Type B pancreatic cell (in vitro differentiated cells): ENCODE results near the gene CENPS. TPM values are rescaled to one million over a fixed set of nuclear protein-coding genes. Genes with fewer than 3 reads are reported as not detected.

Experiments
- DNase-seq: peaks from one replicate; pipeline ENCODE4 v3.0.0; 2021; ENCODE audit warnings: mixed read lengths; ENCODE audit not compliant: unreplicated experiment; ENCODE audit errors: extremely low spot score
- H3K27ac Mint-ChIP-seq: 2 replicates; pipeline ENCODE4 v1.8.0; 2021; ENCODE audit warnings: mild to moderate bottlenecking, mixed read lengths
- H3K27me3 Mint-ChIP-seq: 2 replicates; pipeline ENCODE4 v1.8.0; 2021; ENCODE audit warnings: mixed read lengths
- H3K36me3 Mint-ChIP-seq: 2 replicates; pipeline ENCODE4 v1.8.0; 2021; ENCODE audit warnings: mixed read lengths
- H3K4me1 Mint-ChIP-seq: one replicate; pipeline ENCODE4 v1.8.0; 2021; ENCODE audit warnings: mixed read lengths; ENCODE audit not compliant: unreplicated experiment
- H3K4me3 Mint-ChIP-seq: 2 replicates; pipeline ENCODE4 v1.8.0; 2021; ENCODE audit warnings: mild to moderate bottlenecking, mixed read lengths
- H3K9me3 Mint-ChIP-seq: 2 replicates; pipeline ENCODE4 v1.8.0; 2021; ENCODE audit warnings: mixed read lengths
- total RNA-seq: library from RNA; stranded (reverse); gene quantifications from 2 replicates; pipeline ENCODE4 v1.2.1, GENCODE V29; 2021; ENCODE audit warnings: low replicate concordance
- TF ChIP-seq, protein P1 (sequence below): fragments of 200-600 bp; sonication (generic); conservative IDR thresholded peaks from 2 replicates; pipeline ENCODE4 v1.5.0; 2021; ENCODE audit warnings: antibody characterized with exemption, mild to moderate bottlenecking

CENPS gene
- total RNA-seq, 1 donor from 2014 or later = 24.7 TPM

GRCh38 chr1:10489291-10490055, 59.2 kb downstream of the CENPS start:
- H3K9me3 Mint-ChIP-seq = no peaks in the 10 kb centered on the region
- TF ChIP-seq, protein P1, sequence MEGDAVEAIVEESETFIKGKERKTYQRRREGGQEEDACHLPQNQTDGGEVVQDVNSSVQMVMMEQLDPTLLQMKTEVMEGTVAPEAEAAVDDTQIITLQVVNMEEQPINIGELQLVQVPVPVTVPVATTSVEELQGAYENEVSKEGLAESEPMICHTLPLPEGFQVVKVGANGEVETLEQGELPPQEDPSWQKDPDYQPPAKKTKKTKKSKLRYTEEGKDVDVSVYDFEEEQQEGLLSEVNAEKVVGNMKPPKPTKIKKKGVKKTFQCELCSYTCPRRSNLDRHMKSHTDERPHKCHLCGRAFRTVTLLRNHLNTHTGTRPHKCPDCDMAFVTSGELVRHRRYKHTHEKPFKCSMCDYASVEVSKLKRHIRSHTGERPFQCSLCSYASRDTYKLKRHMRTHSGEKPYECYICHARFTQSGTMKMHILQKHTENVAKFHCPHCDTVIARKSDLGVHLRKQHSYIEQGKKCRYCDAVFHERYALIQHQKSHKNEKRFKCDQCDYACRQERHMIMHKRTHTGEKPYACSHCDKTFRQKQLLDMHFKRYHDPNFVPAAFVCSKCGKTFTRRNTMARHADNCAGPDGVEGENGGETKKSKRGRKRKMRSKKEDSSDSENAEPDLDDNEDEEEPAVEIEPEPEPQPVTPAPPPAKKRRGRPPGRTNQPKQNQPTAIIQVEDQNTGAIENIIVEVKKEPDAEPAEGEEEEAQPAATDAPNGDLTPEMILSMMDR = no peak
- peak overlapping the region; percentile 8 for H3K27ac Mint-ChIP-seq
- no peak for DNase-seq
- peaks cover 7% of the 10 kb centered on the region for H3K36me3 Mint-ChIP-seq
- peak overlapping the region; percentile 23 for H3K4me3 Mint-ChIP-seq
- H3K27me3 Mint-ChIP-seq = no peaks in the 10 kb centered on the region
- H3K4me1 Mint-ChIP-seq = peaks cover 23% of the 10 kb centered on the region

GRCh38 chr1:10490286-10490970, 60.2 kb downstream of the CENPS start:
- Mint-ChIP-seq H3K9me3 (no peaks in the 10 kb centered on the region), H3K4me3 (no peak overlapping the region), H3K4me1 (peaks cover 33% of the 10 kb centered on the region), H3K27me3 (no peaks in the 10 kb centered on the region), H3K27ac (peak overlapping the region; percentile 8), H3K36me3 (peaks cover 3% of the 10 kb centered on the region)
- no peak for DNase-seq
- TF ChIP-seq, protein P1 = no peak

Other genes with a start within 250 kb of the CENPS start
- gene KIF1B, start 219.9 kb upstream of the CENPS start, total RNA-seq = 50.3 and 64.3 TPM in 2 replicates
- gene PGD, start 31.4 kb upstream of the CENPS start, total RNA-seq = 294 and 366 TPM in 2 replicates
- not detected in 2 replicates for gene CORT, start 19.6 kb downstream of the CENPS start, total RNA-seq
- 41.6 and 52.8 TPM in 2 replicates for gene DFFA, start 42.1 kb downstream of the CENPS start, total RNA-seq
- gene PEX14, start 44.5 kb downstream of the CENPS start, total RNA-seq = 22.5 and 25.3 TPM in 2 replicates